ENCODE measurements around the gene FMNL2.

Gene FMNL2

DNA sequence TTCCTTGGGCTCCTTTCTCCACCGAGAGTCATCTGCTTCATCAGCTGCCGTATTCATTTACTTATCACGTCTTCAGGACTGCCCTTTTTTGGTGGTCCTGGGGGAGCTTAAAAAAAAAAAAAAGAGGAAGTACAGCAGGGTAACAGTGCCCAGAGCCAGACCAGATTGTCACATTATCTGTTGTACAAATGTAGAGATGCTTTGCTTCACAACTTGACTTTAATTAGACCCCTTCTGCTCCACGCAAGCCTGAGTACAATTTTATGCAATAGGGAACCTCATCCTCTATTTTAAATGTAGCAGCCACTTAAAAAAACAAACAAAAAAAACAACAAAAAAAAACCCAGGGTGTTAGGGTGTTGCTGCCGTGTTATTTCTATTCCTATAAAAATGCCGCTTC lies 254.0 kb downstream of the FMNL2 start:
- DNase-seq, result no peak

DNA sequence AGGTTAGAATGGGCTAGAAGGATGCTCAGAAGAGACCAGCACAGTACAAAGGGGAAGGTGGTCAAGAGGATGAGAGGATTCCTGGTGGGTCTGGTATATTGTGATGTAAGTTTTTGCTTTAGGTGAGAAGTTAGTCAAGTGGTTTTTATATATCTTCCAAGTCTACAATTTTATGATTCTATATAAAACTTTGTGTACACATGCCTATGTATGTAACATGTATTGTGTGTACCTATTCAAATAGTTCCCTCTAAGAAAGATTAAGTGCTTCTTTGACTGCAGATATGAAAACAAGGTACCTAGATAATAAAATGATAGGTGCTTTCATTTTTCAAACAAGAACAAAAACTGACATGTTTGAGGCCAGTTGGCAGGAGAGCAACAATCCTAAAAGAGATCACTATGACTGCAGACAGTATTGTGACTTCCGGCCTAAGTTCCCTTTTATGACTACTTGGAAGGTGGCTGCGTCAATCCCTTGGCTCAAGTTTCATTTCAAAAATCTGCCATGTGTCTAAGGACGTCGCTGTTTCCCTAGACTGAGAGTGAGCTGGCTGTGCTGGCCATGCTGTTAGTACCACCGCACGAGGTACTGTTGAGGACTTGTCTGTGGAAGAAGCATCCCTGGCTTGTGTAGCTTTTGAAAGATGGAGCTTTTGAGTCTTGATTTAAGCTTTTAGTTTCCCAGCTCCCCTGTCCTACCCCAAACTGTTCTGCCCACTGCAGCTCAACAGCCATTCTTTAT lies 259.2 kb downstream of the FMNL2 start:
- DNase-seq, result peak; percentile 71 to 74

- peak; percentile 78 to 85 for DNase-seq
These were observed 259.8 kb downstream of the FMNL2 start for GRCh38 chr2:152594792-152595191.

DNA sequence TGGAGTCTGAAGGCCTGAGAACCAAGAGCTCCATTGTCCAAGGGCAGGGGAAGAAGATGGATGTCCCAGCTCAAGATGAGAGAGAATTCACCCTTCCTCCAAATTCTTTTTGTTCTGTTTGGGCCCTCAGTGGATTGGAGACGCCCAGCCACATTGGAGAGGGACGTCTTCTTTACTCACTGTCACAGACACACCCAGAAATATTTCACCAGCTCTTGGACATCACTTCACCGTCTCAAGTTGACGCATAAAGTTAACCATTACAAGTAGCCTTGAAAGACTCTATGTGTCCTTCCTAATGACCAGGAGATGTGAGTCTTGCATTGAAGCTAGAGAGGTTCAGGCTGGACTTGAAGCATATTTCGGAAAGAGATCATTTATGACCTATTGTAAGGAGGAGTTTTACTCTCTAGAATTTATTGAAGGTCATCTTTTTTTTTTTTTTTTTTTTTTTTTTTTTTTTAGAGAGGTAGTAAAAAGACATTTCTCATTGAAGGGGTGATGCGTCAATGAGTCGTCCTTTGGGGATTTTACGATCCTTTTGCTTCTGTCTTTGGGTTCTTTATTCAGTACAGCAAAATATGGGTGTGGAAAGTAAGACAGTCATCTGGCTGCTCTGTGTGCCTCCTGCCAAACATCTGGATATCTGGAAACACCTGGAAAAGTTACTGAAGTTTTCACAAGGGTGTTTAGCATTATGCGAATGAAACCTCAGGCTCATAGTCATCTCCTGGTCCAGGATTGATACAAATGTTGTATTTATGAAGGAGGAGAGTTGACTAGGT lies 264.2 kb downstream of the FMNL2 start:
- no peak for DNase-seq

- no peak for DNase-seq
These were observed 265.2 kb downstream of the FMNL2 start for GRCh38 chr2:152600051-152600657.

DNA sequence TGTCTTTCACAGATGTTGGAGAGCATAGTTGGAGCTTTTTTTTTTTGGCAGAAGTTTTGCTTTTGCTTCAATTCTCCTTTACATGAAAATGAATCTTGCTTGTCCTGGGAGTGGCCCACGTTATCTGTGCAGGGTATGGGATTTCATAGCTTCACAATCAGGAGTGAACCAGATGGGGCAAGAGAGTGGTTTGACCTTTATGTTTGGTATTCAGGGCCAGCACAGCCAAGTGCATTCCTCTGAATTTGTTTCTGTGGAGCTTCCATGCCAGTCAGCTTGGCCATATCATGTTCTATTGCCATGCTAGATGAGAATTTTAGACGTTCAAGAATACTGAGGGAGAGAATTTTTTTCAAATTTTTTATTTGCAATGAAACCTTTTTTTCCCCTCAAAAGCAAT lies 265.7 kb downstream of the FMNL2 start:
- no peak for DNase-seq

- DNase-seq, result no peak
These were observed 267.8 kb downstream of the FMNL2 start for GRCh38 chr2:152602750-152603149.

DNA sequence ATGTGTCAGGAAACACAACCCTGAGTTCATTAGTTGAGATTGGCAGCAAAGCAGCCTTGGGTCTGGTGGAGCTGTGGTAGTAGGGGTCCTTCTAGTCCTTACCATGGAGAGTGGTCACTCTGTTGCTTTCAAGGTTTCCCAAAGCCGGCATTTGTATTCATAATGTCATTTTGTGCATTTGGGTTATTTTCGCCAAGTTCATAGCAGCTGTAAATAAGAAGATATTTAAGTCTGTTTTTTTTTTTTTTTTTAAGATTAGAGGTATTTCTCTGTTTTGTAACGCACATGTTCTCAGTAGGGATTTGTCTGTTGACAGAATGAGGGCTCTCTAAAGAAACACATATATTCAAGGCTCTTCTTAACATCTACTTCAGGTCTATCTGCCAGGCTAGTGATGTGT lies 268.2 kb downstream of the FMNL2 start:
- DNase-seq, result no peak

DNA sequence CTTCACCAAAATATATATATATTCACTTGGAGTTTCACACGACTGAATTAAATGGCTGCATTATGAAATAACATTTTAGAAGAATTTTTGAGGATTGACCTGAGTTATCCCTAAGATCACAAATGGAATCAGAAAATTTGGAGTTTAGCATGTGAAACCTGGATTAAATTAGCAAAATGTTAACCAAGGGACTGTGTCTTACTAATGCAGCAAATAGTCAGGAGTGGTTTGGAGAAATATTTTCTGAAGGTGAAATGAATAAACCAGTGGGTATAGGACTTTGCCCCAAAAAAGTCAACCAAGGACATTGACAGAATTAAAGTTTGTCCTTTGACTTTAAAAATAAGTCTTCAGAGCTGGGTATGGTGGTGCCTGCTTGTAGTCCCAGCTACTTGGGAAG lies 271.1 kb downstream of the FMNL2 start:
- DNase-seq, result no peak

- DNase-seq, result no peak
These were observed 272.0 kb downstream of the FMNL2 start for GRCh38 chr2:152606941-152607340.

- no peak for DNase-seq
These were observed 272.9 kb downstream of the FMNL2 start for GRCh38 chr2:152607793-152608300.

DNA sequence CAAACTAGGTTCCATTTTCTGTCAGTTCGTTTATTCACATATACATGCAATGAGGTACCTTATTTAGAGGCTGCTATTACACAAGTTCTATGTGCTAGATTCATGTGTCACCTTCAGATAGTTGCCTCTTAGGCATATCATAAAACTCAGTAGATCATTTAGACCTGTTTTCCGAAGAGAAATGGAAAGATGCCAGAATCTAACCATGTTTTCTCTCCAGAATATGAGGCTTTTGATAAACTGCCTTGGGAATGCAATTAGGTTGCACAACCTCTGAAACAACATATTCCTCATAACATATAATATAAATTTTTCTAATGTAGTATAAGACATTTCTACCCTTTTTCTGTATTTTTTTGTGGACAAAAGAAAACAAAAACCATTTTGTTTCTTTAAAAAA lies 274.2 kb downstream of the FMNL2 start:
- DNase-seq, result peak in 1 of 2 experiments; percentile 5

GRCh38 chr2:152609699-152610098 lies 274.7 kb downstream of the FMNL2 start:
- DNase-seq, result no peak

DNA sequence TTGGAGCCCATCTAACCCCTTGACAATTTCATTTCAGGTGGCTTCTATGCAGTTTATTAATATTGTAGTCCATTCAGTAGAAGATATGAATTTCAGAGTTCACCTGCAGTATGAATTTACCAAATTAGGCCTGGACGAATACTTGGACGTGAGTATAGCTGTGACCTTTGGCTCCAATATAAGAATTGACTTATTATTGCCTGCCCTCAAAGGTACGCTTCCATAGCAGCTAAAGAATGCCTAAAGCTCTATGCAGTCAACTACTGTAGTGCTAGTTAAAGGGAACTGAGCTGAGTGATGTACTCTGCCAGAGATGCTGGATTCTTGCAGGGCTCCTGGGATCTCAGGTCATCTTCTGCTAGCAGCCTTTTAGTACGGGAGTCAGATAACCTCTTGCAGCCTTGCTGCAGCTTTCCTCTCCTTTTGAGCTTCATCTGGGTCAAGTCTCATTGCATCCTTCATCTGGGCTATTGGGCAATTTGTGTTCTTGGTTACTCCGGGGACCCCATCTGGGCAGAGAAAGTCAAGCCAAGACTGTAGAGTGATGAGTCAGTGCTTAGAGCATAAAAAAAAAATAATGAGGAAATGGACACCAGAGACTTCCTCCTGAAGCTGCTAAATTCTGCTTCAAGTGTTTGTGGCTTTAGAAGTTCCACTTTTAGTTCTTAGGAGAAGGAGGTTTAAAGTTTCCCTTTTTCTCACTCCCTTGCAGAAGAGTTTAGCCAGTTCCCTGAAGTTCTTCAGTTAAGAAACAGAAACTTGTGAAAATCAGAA lies 276.7 kb downstream of the FMNL2 start:
- peak; percentile 13 to 76 for DNase-seq

DNA sequence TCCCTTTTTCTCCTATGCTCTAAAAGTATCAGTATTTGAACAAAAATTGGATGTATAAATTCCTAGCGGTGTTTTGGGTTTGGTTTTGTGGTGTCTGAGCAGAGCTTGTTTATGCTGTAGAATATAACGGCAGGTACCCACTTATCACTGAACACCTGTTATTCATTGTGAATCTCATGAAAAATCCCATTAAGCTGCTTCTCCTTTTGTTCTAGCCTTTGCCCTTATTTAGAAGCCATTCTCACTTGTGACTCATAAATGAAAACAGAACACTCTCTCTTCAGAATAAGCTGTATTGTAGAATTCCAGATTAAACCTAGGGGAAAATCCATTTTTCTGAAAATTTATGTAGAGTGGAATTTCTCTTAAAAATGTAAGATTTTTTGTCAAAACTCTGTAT lies 278.3 kb downstream of the FMNL2 start:
- no peak for DNase-seq

- DNase-seq, result no peak
These were observed 280.2 kb downstream of the FMNL2 start for GRCh38 chr2:152615177-152615576.

GRCh38 chr2:152617456-152618192 lies 282.6 kb downstream of the FMNL2 start:
- DNase-seq, result no peak

DNA sequence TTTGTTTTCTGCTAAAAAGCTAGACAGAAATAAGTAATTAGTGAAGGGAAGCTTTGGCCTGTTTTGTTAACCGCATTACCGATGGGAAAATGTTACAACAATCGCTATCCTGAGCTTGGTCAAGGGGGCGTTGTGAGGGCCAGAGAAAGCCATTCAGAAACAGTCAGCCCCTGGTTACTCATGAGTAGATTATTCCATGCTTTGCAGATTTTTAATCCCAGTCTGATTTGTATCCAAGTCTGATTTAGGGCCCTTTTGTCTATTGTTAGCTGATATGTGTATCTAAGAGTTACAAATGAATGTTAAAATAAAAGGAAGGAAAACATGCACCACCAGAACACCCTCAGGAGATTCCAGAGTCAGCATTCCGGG lies 283.2 kb downstream of the FMNL2 start:
- DNase-seq, result no peak

DNA sequence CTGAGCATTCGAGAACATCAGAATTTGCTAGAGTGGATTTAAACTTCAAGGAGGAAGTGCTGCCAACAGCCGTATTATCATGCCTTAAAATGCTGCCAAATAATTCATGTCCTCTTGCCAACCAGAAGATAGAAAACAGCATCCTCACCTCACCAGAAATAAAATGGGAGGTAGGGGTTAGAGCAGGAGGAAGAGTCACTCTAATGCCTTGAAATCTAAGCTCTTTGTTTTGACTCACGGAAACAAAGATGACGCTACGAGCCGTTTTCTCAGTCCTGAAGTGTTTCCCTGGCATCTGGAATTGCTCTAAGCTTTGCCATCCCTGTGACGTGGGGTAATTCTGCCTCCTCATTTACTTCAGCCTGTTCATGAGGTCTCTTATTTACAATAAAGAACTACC lies 285.2 kb downstream of the FMNL2 start:
- DNase-seq, result peak in 1 of 2 experiments; percentile 76

DNA sequence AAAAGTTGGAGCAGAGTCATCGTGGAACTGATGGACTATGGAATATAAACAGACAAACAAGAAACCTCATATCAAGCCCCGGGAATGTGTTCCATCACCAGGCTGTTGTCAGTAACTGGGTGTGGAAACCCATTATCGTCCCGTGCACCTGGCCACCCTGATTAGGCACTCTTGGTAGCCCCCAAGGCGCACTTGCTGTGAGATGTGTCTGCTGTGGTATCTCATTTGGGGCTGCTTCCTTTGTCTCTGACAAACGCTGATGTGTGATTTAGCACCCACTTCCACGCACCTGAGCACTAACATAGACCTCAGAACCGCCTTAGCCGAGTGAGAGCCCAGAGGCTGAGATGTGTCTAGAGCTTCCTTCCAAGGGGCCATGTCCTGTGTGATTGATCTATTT lies 286.0 kb downstream of the FMNL2 start:
- DNase-seq, result no peak

DNA sequence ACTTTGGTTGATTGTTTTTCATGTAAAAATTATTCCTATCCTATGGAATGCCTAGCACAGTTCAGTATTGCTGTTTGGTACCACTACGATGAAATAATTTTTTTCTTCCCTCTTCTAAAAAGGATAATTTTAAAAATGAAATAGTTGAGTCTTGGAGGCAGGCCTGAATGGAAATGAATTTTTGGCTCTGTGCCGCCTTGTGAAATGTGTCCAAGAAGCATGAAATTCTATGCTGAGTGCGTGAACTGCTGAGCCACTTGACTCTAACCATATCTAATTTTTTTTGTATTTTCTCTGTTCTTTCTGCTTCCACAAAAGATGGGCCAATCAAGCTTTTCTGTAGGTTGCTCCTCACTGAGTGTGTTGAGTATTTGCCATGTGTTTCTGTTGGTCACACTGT lies 287.2 kb downstream of the FMNL2 start:
- DNase-seq, result peak in 1 of 2 experiments; percentile 46

DNA sequence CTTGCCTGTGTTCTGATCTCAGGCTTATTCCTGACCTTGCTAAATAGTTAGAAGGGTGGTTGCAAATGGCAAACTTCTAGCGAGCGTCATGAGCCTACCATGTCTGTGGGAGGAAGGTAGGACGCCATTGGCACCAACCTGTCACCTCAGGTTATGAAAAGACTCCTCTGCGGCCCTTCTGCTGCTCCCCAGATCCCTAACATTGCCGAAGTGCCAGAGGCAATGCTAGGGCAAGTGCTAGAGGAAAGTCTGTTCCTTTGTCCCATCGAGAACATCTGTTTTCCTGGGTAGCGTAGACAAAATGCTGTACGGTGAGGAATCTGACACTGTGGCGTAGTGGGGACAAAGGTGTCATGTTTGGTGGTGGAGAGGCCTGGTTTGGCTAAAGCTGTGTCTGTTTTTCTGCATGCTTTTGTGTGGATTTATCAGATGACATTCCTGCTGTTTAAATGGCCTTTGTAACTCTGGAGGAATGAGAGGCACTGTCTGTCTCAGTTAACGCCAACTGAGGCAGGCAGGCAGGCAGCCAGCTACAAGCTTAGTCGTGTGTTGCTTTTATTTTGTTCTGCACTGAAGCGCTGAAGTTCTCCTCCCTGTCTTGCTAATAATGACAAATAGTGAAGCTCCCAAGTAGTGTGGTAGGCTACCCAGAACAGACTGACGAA lies 288.2 kb downstream of the FMNL2 start:
- no peak for DNase-seq

Data from NCI-H446 (cell line).